Muscle of arm (tissue), 12 donors: ENCODE results near the gene CAMKK1. TPM values are rescaled to one million over a fixed set of nuclear protein-coding genes. Genes with fewer than 3 reads are reported as not detected.
A peak's percentile ranks its signal among the peaks of the same experiment; 100 is the strongest.

Experiments
- DNase-seq: peaks from one replicate; pipeline ENCODE4 v3.0.0-alpha.2; 2013
- polyA plus RNA-seq, 12 donors: library from polyadenylated mRNA; unstranded; fragments of 120-200 nt; gene quantifications; one replicate each; pipeline ENCODE4 v1.2.1, GENCODE V29; 2013; ENCODE audit not compliant: insufficient read length in 12 of 12

Gene CAMKK1
- polyA plus RNA-seq, 12 donors = 5.6 to 8.7 (median 7.4) TPM; not detected in 1

DNA sequence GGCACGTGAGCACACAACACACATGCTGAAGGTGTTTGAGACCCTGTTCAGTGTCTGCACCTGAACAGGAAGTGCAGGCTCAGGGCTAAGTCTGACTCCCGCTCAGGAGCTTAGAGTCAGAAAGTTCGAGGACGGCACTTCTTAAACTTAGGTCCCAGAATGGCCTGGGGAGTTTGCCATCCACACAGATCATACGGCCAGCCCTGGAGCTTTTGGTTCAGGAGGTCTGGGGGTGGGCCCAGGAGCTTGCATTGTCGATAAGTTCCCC is 4.0 kb upstream of the CAMKK1 start:
- no peak for DNase-seq

DNA sequence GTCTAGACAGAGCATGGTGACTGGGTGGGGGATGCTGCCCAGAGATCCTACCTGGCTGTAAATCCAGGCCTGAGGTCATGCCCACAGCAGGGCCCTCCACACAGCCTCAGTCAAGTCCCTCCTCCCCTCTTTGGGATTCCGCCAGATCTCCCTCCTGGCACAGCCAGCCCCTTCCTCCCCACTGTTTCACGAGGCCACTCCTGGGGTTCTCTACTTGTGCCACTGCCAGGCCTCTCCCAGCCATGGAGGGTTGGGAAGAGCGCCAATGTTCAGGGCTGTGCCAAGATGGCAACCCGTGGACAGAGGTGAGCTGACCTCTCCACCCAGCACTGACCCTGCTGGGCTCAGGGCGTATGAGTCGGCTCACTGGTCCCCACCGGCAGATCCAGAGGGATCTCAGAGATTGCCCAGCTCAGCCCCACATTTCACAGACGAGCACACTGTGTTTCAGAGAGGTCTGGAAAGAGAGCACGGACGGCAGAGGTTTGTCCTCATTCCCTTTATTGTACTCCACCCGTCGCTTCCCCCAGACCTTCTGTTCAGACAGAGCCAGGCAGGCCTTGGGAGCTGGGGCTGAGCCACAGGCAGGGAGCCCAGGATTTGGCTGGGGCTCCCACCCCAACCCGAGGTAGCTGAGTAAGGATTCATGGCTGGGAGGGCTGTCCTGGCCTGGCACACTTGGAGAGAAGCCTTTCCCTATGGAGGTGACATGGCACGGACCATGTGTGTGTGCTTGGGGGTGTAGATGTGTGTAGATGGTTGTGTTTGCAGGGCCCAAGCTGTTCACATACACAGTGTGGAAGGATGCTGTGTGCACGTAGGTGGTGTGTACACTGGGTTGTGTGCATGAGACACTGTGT is 3.5 kb upstream of the CAMKK1 start:
- DNase-seq = no peak

DNA sequence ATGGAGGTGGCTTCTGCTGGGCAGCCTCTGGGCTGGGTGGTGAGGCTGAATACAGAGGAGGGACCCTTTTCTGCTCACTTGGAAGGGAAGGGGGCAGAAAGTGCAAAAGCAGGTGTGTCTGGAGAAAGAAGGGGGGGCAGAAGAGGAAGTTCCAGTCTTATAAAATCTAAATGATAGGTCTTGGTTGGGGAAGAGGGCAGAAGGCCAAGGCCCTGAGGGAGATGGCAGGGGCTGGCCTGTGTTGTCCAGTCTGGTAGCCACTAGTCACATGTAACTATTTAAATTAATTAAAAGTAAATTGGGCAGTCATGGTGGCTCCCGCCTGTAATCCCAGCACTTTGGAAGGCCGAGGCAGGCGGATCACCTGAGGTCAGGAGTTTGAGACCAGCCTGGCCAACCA is 2.5 kb upstream of the CAMKK1 start:
- no peak for DNase-seq

DNA sequence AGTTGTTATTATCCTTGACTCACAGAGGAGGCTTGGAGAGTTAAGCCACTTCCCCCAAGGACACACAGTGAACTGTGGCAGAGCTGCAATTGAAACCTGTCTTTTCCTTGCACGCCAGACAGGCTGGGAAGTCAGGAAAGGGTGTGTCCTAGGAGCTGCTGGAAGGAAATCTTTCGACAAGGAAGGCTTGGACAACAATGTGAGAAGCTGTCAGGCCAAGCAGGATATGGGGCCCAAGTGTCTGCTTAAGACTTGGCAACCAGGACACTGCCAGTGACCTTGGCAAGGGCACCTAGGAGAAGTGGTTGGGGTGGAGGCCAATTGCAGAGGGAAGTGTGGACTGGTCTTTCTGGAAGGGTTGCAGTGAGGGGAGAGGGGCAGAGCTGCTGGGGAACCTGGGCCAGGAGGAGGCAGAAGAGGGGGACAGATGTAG is 2.1 kb upstream of the CAMKK1 start:
- DNase-seq = no peak

DNA sequence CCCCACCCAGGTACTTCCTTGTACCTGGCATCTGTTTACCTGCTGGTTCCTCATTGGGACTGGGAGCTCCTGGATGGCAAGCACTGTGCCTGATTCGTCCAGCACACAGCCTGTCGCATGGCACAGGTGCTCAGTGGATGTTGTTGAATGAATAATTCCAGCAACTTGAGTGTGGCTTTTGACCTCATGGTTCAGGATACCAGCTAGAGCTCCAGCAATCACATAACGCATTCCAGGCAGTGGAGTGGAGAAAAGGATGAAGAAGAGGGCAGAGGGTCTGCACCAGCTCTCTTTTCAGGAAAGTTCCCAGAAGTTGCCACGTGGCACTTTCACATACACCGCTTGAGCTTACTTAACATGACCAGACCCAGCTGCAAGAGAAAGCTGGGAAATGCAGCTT is 1.3 kb upstream of the CAMKK1 start:
- DNase-seq = no peak

DNA sequence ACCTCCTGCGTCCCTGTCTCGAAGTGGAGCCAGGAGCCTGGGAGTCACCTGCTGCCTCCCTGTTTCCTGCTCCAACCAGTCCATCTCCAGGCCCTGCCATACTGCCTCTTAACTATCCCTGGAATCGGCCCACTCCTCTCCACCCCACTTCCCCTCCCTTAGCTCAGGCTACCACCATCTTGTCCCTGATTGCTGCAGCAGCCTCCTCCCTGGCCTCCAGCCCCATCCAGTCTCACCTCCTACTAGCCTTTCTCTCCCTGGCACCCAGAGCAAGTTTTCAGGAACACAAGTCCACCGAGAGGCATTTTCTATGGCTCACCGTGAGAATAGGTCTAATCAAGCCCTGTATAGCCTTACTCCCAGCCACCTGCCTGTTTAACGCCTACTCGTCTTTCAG is 865 bp upstream of the CAMKK1 start:
- no peak for DNase-seq

DNA sequence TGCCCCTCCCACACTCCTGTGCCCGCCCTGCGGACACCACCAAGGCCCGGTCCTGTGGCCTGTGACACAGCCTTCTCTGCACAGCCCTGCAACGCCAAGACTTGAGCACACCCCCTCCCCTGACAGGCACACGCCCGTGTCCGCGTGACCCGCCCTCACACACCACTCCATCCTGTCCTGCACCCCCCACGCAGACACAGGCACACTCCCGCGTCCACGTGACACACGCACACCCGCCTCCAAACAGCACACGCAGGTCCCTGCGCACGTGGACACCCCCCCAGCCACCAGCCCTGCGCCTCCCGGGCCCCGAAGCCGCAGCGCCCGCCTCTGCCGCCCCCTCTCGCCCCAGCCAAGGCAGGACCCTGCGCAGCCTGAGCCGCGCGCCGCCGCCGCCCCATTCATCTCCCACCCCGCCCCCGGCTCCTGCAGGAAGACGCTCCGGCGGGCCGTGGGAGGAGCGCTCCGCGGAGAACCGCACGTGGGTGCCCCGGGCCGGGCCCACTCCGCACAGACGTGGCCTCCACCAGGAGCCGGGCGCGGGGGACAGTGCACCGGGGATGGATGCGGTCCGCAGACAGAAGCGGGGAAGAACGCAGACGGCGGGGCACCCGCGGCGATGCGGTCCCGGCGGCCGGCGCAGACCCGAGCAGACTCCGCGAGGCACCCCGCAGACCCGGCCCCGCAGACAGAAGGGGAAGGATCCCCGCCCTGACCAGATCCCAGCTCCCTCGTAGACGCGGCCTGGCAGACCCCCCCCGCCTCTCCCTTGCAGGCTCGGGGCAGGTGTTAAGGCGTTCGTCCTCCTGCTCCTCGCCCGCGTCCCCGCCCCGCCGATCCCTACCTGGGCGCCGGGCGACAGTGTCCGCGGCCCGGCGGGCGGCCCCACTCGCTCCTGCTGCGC is 506 bp downstream of the CAMKK1 start:
- DNase-seq = no peak

DNA sequence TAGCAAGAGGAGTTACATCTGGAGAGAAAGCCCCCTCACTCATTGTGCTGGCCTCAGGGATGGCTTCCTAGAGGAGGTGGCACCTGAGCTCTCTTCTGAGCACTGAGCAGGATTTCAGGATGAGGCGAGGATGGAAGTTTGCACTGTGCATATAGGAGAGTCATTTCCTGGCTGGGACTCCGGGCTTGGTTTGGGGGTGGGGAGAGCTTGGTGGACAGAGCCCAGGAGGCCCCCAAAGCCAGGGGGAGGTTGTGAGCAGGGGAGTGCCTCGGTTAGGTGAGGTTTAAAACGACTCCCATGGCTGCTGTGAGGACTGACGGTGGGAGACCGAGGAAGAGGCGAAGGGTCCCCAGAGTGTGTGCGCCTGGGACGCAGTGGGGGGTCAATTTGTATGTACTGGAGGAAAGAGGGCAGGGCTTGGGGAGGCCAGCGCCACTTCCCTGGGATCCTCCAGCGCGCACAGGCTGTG is 1.2 kb downstream of the CAMKK1 start:
- no peak for DNase-seq

DNA sequence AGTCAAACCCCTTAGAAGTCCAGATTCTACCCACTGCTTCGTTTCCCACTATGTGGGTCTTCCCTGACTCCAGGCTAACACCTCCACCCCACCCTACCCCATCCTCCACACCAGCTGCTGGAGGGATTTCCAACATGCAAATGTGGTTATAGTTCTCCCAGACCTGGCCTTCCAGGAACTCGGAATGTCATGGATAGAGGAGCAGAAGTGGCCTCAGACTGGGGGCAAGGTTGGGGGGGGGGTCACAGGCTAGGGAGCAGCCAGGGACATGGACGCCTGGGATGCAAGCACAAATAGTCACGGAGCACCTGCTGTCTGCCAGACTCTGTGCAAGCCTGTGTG is 2.0 kb downstream of the CAMKK1 start:
- no peak for DNase-seq

DNA sequence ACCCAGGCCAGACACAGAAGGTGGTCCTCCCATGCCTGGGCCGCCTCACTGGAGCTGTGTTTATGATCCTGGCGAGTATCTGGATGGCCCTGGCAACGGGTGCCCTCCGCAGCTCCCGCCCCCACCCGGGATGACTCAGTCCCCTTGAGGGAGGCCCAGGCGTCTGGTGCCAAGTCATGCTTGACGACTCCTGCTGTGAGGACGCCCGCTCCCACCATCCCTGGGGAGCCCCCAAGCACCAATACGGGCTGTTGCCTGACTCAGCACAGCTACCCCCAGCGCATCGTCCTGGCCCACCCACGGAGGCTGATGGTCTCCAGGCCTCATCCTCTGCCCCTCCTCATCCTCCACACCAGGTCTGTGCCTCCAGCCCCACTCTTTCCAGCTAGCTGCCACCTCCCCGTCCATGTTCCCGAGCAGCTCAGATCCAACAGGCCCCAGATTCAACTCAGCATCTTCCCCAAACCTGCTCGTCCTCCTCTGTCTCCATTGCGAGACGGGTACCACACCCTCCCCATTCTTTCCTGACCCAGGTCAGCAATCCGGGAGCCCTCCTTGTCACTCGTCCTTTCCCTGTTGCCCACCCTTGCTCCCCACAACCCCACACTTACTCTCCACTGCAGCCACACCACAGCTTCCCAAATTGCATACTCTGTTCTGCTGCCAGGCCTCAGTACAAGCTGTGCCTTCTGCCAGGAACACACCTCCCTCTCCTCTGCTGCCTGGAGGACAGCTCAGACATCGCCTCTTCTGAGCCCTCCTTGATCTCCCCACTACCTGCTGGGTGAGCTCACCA is 2.6 kb downstream of the CAMKK1 start:
- DNase-seq = no peak

DNA sequence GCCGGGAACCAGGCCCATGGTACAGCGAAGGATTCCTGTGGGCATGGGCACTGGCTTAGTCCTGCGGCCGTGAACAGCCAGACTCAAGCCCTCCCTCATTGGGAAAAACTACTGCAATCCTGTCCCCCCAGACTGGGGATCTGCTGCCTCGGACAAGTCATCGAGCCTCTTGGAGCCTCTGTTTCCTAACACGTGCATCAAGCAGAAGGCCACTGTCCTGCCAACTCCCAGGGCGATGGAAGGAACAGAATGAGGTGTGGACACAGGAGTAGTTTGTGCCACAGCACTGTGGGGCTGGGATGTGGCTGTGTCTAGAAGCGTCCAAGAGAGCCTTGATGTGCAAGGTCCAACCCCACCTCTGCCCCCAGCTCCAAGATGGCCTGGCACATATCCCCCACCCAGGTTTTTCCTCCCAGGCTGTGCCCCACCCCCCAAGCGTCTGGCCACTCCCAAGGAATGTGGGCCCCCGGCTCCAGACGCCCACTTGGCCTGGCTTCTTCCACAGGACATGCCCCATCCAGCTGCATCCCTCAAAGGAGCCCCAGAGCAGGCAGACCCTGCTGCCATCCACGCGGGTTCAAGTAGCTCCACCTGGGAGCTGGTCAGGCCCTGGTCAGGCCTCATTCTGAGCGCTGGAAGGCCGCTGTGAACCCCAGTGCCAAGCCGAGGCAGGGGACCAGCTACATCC is 3.4 kb downstream of the CAMKK1 start:
- no peak for DNase-seq

DNA sequence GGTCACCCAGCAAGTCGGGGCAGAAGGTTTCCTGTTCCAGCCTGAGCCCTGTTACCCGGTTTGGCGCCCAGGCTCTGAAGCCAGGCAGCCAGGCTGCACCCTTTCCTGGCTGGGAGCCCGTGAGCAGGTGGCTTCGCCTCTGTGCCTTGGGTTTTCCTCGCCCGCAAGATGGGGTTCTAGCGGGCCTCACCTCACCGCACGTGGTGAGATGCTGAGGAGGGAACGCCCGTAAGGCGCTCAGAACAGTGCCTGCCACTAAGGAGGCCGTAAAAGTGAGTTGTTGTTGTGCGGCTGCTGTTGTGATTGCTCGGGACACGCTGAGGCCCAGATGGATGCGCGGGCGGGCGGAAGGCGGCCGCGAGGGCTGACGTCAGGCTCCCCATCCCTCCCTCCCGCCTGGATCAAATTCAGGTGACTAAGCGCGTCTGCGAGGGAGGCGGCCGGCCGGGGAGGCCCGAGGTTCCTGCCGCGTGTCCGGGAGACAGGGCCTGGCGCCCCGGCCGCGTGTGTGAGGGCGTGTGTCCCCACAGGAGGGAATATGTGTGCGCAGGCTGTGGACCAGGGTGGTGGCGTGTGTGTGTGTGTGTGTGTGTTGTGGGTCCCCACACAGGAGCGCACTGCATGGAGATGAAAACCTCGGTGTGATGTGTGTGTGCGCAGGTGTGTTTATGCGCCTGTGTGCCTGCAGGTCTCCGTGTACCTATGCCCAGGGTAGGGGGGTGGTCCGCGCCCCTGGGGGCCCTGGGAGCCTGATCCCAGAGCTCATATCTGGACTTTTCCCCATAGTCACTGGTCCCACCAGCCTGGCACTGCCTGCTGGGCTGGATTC is 4.3 kb downstream of the CAMKK1 start:
- peak; percentile 91 for DNase-seq

DNA sequence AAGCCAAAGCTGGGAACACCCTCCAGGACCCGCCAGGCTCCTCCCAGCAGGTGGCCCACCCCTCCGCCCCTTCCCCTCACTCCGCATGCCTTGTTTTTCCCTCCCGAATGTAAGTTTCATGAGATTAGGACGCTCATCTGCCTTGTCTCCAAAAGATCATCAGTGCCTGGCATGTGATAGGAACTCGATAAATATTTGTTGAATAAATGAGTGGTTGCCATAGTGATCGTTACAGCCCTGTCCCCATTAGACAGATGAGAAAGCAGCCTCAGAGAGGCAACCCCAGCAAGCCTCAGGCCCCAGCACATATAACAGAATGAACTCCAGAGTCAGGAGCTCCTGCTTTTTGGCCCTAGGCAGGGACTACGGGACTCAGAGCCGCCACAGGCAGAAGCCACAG is 5.0 kb downstream of the CAMKK1 start:
- no peak for DNase-seq

DNA sequence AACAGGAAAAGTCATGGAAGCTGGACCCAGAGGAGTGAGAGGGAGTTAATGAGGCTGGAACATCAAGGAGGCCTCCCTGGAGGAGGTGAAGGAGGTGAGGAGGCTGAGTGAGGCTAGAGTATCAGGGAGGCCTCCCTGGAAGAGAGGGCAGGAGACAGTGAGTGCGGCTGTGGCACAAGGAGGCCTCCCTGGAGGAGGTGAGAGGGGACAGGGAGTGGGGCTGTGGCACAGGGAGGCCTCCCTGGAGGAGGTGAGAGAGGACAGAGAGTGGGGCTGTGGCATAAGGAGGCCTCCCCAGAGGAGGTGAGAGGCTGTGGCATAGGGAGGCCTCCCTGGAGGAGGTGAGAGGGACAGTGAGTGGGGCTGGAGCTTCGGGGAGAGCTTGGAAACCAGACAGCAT is 5.5 kb downstream of the CAMKK1 start:
- DNase-seq = no peak

DNA sequence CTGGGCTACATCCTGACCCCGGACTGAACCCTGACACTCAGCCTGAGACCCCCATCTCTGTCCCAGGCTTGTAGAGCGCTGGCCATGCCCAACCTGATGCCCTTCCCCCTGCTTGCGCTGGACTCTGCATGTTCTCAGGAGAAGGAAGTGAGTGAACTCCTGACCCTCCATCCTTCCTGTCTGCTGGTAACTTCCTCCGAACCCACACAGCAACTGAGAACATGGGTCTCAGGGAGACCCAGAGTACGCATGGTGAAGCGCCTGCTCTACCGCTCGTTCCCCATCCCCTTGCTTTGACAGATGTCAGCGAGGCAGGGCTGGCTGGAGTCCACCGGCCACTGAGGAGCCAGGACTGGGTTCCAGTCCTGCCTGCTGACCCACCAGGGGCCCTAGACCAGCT is 6.1 kb downstream of the CAMKK1 start:
- no peak for DNase-seq

DNA sequence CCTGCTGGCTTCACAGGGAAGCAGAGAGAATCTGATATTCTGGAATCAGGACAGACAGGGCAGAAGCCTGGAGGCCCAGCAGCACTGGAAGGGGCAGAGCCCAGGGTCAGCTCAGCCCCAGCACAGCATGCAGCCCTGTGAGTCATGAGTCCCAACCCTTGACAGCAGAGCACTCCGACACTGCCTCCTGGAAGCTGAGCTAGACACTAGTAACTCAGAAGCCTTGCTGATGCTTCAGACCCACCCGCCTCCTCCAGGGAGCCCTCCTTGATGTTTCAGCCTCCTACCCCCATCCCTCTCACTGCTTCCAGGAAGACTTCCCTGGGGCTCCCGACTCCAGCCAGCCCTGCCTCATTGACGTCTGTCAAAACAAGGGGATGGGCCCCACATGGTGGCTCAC is 6.9 kb downstream of the CAMKK1 start:
- no peak for DNase-seq

DNA sequence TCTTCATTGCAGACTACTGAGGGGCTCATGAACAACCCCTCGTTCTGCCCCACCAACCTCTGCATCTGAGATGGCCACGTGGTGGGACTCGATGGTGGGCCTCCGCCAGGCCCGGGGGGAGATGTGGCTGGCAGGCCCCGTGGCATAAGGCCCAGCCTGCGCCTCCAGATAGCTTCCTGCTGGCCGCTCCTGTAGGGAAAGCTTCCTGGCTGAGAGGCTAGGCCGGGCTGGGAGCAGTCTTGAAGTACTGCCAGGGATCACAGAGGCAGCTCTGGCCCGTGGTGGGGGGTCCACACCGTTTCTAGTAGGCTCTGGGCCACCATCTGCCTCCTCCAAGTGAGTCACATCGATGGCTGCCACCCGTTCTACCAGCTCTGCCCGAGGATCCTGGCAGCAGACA is 7.6 kb downstream of the CAMKK1 start:
- no peak for DNase-seq

DNA sequence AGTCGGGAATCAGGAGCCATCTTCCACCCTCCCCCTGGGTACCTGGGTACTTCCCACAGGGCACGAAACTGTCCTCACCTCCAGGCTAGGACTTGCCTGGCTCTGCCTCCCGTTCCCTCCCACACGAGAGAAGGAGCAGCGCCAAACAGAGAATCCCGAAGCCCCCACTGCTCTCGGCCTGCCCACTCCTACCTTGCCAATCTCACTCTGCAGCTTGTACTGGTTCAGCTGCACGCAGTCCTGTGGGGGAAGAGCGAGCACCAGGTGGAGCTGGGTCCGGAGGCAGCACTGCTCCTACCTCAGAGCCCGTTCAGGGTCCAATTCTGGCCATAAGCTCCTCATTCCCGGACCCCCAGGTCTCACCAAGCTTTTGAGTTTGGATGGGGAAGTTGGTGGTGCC is 8.7 kb downstream of the CAMKK1 start:
- no peak for DNase-seq

DNA sequence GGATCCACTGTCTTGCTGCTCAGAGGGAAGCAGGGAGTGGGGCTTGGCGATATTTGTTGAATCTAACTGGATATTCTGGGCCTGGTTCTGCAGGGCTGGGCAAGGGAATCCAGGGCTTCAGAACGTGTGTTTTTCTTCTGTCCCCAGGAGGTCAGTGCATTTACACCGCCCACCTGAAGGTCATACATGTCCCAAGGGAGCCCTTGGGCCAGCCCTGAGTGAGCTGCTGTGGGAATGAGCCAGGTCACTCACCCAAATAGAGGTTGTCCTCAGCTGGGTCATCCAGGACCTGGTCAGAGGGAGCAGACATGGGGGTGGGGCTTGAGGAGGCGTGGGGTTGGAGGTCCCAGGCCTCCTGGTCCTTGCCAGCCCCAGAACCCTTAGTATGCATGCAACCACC is 10.6 kb downstream of the CAMKK1 start:
- DNase-seq = no peak

DNA sequence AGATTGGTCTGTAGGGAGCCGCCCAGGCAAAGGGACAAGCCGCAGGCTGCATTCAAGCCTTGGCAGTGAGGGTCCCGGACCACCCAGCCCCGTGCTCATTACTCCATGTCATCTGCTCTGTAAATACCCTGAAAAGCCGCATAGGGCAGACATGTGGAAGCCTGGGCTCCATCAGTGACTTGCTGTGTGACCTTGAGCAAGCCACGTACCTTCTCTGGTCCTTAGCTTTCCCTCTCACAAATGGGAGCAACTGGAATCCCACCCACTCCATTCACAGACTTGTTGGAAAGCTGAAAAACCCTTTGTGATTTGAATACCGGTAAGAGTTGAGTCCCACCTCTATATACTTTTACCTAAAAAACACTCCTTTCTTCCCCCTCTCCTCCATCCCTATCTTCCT is 11.9 kb downstream of the CAMKK1 start:
- DNase-seq = no peak
